Osteoblast (primary cell): ENCODE measurements around the gene EXOC3L1. TPM values are rescaled to one million over a fixed set of nuclear protein-coding genes. Genes with fewer than 3 reads are reported as not detected.

Source experiments
- DNase-seq: peaks from one replicate; pipeline ENCODE4 v3.0.0; 2011; ENCODE audit warnings: low spot score, mixed read lengths; ENCODE audit not compliant: insufficient read length; ENCODE audit errors: missing footprints
- H2AFZ ChIP-seq: 2 replicates; pipeline ENCODE4 v1.6.0; 2011; ENCODE audit warnings: mild to moderate bottlenecking, low read length
- H3K27ac ChIP-seq: 2 replicates; pipeline ENCODE4 v1.5.1; 2011; ENCODE audit warnings: mild to moderate bottlenecking, low read depth, low read length, moderate library complexity
- H3K27me3 ChIP-seq: 2 replicates; pipeline ENCODE4 v1.6.0; 2012; ENCODE audit warnings: mild to moderate bottlenecking, control low read depth, inconsistent platforms, low read length, moderate library complexity; ENCODE audit not compliant: insufficient read depth
- H3K36me3 ChIP-seq: 2 replicates; pipeline ENCODE4 v1.5.1; 2011; ENCODE audit warnings: mild to moderate bottlenecking, low read length, control low read depth, moderate library complexity; ENCODE audit not compliant: insufficient read depth
- H3K4me1 ChIP-seq: 2 replicates; pipeline ENCODE4 v1.5.1; 2011; ENCODE audit warnings: mild to moderate bottlenecking, low read length, control low read depth, moderate library complexity; ENCODE audit not compliant: insufficient read depth
- H3K4me2 ChIP-seq: 2 replicates; pipeline ENCODE4 v1.6.0; 2011; ENCODE audit warnings: mild to moderate bottlenecking, low read length; ENCODE audit not compliant: insufficient read depth
- H3K4me3 ChIP-seq: fragments of 200-600 bp; sonication (generic); 3 replicates; pipeline ENCODE4 v1.5.1; 2012; ENCODE audit warnings: mild to moderate bottlenecking, low read length, inconsistent platforms; ENCODE audit not compliant: insufficient read depth
- H3K79me2 ChIP-seq: 2 replicates; pipeline ENCODE4 v1.6.0; 2012; ENCODE audit warnings: mild to moderate bottlenecking, low read length, control low read depth, inconsistent platforms; ENCODE audit not compliant: insufficient read depth
- H3K9me3 ChIP-seq: 2 replicates; pipeline ENCODE4 v1.5.1; 2011; ENCODE audit warnings: low read depth, low read length, control low read depth
- H4K20me1 ChIP-seq: 2 replicates; pipeline ENCODE4 v1.6.0; 2012; ENCODE audit warnings: mild to moderate bottlenecking, low read length, control low read depth; ENCODE audit not compliant: insufficient read depth
- CTCF ChIP-seq: IDR thresholded peaks from 2 replicates; pipeline ENCODE4 v1.5.1; 2011; ENCODE audit warnings: mild to moderate bottlenecking, low read depth, low read length, moderate library complexity; ENCODE audit errors: extremely low read depth
- total RNA-seq: library from RNA; depleted of rRNA; stranded (reverse); fragments of >200 nt; gene quantifications from 2 replicates; pipeline ENCODE4 v1.2.3, GENCODE V29; 2012

The EXOC3L1 gene
- total RNA-seq, 1 donor: not detected

- DNase-seq: no peak
- Histone ChIP-seq H3K9me3 (no peaks in the 10 kb centered on the region), H3K27me3 (peaks cover 34% of the 10 kb centered on the region), H3K27ac (no peak overlapping the region), H2AFZ (no peak overlapping the region), H3K79me2 (no peaks in the 10 kb centered on the region), H3K4me2 (no peak overlapping the region), H4K20me1 (peaks cover 17% of the 10 kb centered on the region), H3K36me3 (no peaks in the 10 kb centered on the region), H3K4me1 (peaks cover 17% of the 10 kb centered on the region), H3K4me3 (no peak overlapping the region)
- no peak for TF ChIP-seq CTCF
Measured at GRCh38 chr16:67166598-67167168, 23.3 kb downstream of the EXOC3L1 start.

- no peaks in the 10 kb centered on the region for H3K79me2 ChIP-seq
- H2AFZ ChIP-seq: no peak overlapping the region
- H3K36me3 ChIP-seq: no peaks in the 10 kb centered on the region
- H3K27ac ChIP-seq: no peak overlapping the region
- no peak overlapping the region for H3K4me2 ChIP-seq
- no peaks in the 10 kb centered on the region for H3K9me3 ChIP-seq
- no peak for DNase-seq
- H3K27me3 ChIP-seq: peaks cover 34% of the 10 kb centered on the region
- H3K4me1 ChIP-seq: peaks cover 21% of the 10 kb centered on the region
- H4K20me1 ChIP-seq: peaks cover 20% of the 10 kb centered on the region
- no peak overlapping the region for H3K4me3 ChIP-seq
- TF ChIP-seq CTCF: no peak
Measured at GRCh38 chr16:67166110-67166547, 23.8 kb downstream of the EXOC3L1 start.

- H3K4me1 ChIP-seq: peaks cover 26% of the 10 kb centered on the region
Measured at GRCh38 chr16:67165121-67166078, 24.5 kb downstream of the EXOC3L1 start.

More at GRCh38 chr16:67165121-67166078, 24.5 kb downstream of the EXOC3L1 start:
- Histone ChIP-seq H3K27me3 (peaks cover 34% of the 10 kb centered on the region), H3K27ac (no peak overlapping the region), H3K79me2 (no peaks in the 10 kb centered on the region), H3K9me3 (no peaks in the 10 kb centered on the region), H3K4me3 (no peak overlapping the region), H2AFZ (no peak overlapping the region), H4K20me1 (peaks cover 20% of the 10 kb centered on the region), H3K36me3 (no peaks in the 10 kb centered on the region), H3K4me2 (peak overlapping the region; percentile 36)
- no peak for TF ChIP-seq CTCF
- peak; percentile 87 for DNase-seq
